Measurements from ENCODE around the gene SLC2A5.
"Not testable (repeated sequence)": the region's sequence is repeated elsewhere in the genome, so short reads cannot be mapped to it uniquely, and the experiment has no call there.

The SLC2A5 gene

DNA sequence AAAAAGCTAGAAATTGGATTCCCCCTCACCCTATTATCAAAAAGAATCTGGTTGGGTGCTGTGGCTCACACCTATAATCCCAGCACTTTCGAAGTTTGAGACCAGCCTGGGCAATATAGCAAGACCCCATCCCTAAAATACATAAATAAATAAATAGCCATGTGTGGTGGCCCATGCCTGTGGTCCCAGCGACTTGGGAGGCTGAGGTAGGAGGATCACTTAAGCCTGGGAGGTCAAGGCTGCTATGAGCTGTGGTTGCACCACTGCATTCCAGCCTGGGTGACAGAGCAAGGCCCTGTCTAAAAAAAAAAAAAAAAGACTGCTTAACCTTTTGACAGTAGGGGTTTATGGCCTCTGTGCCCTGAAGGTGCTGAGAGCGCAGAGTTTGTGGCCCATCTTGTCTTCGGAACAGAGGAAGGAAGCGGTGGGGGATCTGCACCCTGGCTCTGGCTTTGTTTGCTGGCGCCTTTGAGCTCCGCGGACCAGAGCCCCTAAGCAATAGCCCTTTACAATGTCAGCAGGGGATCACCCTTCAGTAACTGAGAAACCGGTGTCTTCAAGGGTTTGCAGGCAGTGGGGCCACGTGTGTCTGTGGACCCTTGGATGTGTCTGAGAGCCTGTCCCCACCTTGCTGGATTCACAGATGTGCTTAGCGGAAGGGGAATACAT lies 65.3 kb downstream of the SLC2A5 start:
- DNase-seq: no peak

DNA sequence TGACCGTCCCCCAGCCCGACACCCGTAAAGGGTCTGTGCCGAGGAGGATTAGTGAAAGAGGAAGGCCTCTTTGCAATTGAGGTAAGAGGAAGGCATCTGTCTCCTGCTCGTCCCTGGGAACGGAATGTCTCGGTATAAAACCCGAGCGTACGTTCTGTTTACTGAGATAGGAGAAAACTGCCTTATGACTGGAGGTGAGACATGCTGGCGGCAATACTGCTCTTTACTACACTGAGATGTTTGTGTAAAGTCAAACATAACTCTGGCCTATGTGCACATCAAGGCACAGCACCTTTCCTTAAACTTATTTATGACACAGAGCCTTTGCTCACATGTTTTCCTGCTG lies 67.2 kb downstream of the SLC2A5 start:
- DNase-seq: not testable (repeated sequence)

DNA sequence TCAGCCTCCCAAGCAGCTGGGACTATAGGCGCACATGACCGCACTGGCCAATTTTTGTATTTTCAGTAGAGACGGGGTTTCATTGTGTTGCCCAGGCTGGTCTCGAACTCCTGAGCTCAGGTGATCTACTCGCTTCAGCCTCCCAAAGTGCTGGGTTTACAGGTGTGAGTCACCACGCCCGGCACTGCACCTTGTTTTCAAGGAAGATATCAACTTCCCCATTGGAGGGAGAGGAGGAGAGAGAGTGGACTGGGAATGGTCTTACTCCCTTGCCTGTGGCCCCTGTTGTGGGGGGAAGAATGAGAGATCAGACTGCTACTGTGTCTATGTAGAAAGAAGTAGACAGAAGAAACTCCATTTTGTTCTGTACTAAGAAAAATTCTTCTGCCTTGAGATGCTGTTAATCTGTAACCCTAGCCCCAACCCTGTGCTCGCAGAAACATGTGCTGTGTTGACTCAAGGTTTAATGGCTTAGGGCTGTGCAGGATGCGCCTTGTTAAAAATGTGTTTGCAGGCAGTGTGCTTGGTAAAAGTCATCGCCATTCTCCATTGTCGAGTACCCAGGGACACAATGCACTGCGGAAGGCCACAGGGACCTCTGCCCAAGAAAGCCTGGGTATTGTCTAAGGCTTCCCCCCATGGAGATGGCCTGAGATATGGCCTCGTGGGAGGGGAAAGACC lies 67.8 kb downstream of the SLC2A5 start:
- not testable (repeated sequence) for DNase-seq

DNA sequence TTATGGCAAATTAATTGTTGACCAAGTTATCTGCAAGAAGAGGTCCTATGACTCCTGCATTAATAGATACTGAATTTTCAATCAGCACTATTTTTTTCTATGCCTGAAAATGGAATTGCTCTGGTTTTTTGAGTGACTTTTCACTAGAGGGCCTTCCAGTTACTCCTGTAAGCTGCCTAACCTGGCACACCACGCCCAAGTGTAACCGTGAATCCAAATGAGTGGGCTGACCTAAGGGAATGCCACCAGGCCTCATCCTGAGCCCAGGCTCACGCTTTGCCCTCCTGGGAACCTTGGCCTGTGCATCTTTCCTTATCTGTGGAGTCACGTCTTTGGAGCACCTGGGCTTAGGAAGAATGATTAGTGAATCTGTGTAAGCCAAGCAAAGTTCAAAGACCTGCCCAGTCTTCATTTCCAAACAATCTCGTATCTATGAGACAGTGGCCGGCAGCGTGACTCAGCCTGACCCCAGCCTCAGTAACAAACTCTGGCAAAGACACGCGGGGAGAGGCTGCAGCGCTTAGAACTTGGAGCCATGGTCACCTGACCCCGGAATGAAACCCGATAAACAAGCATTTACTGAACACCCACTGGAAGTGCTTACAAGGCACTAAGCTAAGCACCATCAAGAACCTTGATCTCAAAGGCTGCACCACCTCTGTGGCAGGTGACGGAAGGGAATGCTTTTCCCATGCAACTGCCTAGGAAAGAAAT lies 75.3 kb downstream of the SLC2A5 start:
- DNase-seq: not testable (repeated sequence)

DNA sequence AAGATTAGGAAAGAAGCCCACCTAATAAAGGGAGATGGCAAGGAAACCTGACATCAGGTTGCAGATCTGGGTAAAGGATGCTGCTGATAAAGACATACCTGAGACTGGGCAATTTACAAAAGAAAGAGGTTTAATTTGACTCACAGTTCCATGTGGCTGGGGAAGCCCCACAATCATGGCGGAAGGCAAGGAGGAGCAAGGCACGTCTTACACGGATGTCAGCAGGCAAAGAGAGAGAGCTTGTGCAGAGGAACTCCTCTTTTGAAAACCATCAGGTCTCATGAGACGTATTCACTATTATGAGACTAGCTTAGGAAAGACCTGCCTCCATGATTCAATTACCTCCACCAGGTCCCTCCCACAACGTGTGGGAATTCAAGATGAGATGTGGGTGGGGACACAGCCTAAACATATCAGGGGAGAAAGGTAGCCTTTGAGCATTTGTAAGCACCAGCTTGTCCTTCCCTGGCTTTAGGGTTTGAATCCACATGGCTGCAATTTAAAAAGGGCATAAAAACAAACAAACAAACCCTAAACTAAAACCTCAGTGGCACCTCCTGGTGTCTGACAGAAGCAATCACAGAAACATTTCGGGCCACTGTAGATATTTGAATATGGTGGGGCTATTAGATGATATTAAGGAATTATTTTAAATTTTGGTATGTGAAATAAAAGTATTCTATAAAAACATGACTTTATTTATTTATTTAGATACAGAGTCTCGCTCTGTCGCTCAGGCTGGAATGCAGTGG lies 76.3 kb downstream of the SLC2A5 start:
- DNase-seq: no peak

DNA sequence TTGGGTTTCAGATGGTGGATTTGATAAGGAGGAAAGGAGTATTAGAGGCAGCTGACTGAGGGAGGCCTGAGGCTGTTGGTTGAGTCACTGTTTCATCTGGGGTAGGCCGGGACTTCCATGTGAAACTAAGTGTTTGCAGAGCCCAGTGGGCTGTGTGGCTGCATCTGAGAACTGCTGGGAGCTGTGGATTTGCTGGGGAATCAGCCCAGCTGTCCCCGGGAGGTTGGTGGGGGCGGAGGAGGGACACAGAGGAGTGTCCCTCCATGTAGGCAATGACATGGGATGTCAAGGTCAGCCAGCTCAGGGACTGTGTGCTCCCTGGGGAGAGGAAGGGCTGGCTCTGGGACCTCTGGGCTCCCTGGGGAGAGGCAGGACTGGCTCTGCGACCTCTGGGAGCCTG lies 79.6 kb downstream of the SLC2A5 start:
- no peak for DNase-seq

DNA sequence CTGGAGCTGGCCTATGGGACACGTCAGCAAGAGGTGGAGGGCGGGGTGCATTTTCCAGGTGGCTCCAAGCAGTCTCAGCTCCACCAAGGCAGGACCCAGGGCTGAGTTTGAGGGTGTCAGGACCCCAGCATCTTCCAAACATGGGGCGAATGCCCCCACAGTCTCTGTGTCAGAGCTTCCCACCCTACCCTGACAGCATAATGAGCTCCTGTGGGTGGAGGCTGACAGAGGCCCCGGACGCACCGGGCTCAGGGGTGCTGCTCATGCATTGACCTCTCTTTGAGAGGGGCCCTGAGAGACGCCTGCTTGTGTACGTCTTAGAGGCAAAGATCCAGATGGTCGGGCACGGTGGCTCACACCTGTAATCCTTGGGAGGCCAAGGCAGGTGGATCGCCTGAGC lies 80.4 kb downstream of the SLC2A5 start:
- no peak for DNase-seq

DNA sequence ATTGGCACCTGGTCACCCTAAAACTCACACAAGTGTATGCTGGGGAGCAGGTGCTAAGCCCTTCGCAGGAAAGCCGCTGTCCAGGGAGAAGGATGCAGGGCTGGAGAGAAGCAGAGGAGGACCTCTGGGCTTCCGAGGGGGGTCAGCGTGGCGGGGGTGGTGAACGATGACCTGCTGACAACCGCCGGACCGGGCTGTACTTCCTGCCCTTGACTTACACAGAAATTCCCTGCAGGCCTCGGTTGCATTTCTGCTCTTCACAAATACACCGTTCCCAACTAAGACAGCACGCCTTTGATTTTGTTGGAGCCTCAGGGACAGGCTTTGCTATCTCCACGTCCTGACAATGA lies 80.8 kb downstream of the SLC2A5 start:
- DNase-seq: no peak

DNA sequence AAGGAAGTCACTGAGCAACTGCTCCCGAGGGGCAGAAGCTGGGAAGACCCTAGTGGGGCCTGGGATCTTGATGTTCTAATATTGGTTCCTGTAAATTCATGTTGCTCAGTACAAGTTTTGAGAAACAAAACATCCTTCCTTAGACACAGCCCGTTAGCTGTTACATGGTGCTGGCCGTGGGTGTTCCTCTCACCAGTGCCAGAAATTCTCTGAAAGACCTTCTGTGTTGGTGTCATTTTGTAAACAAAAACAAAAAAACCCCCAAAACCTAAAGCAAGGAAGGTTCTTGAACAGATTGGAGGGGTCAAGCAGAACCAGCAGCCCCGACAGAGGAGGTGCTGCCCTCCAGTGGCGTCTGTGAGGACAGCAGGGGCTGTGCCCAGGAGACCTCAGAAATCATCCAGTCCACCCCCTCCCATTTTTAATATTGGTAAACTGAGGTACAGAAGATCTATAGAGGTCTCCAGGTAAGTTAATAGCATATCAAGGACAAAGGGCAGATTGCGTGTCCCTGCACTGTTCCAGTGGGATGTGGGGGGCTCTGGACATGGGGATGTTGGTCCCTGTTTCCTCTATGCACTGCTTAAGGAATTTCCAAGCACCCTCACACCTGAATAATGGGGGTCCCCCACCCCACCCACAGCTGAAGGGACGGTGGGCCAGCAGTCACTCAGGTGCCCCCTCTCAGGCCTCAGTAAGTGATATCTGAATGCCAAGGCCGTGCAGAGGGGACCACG lies 81.4 kb downstream of the SLC2A5 start:
- DNase-seq: peak; percentile 49

DNA sequence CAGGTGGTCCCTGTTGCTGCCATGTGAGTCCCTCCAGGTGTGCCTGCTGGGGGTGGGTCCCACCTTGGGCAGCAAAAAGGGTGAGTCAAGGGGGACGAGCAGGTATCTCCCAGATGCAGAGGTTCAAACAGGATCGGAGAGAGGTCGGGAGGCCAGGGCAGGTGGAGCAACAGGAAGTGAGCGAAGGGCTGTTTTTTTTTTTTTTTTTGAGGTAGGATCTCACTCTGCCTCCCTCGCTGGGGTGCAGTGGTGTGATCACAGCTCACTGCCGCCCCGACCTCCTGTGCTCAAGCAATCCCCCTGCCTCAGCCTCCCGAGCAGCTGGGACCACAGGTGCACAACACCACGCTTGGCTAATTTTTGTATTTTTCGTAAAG lies 82.6 kb downstream of the SLC2A5 start:
- no peak for DNase-seq

DNA sequence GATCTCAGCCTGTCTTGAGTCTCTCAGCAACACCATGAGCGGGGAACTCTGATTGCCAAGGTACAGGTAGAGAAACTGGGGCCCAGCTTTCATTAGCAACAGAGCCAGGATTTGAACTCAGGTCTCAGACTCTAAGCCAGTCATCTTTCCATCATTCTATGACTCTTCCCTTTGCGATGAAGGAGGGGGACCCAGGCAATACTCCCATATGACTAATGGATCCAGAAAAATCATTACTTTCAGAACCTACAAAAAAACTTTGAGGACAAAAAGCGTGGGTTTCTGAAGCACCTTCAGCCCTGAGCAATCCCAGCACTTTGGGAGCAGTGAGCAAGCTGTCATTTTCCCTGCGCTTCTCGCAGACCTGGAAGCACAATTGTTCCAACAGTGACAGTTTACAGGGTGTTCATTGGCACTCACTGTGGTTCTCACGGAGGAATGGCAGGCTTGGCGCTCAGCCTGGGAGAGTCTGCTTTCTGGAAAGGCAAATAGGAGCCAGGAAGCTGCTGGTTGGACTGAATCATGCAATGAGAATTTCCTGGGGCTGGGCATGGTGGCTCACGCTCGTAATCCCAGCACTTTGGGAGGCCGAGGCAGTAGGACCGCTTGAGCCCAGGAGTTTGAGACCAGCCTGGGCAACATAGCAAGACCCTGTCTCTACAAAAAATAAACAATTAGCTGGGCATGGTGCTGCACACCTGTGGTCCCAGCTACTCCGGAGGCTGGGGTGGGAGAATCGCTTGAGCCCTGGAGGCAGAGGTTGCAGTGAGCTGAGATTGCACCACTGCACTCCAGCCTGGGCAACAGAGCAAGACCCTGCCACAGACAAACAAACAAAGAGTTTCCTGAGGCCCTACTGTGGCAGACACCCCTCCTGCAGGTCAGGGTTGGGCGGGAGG lies 83.3 kb downstream of the SLC2A5 start:
- peak; percentile 74 for DNase-seq
